ENCODE measurements around the gene FLVCR2.

- no peak for TF ChIP-seq TAF1 (IDR thresholded peaks at IDR 0.05; ENCODE audit: borderline replicate concordance, insufficient read depth, low read length)
- TF ChIP-seq POLR2AphosphoS5 (IDR thresholded peaks at IDR 0.05; ENCODE audit: low read depth, low read length) = no peak
- TF ChIP-seq REST (IDR thresholded peaks at IDR 0.05; ENCODE audit: insufficient read depth in 1 of 2, low read depth in 2 of 2, low read length in 2 of 2) = no peak
- TF ChIP-seq SIN3A (IDR thresholded peaks at IDR 0.05; ENCODE audit: borderline replicate concordance, insufficient read depth, low read length) = no peak
- TF ChIP-seq FOXP2 (optimal IDR thresholded peaks at IDR 0.05; ENCODE audit: borderline replicate concordance, extremely low read depth, extremely low read length, insufficient read depth) = no peak
Observed at GRCh38 chr14:75673345-75674035, 95.1 kb downstream of the FLVCR2 start.

All from PFSK-1 (cell line).